Measurements from ENCODE around the gene NKAIN1.

DNA sequence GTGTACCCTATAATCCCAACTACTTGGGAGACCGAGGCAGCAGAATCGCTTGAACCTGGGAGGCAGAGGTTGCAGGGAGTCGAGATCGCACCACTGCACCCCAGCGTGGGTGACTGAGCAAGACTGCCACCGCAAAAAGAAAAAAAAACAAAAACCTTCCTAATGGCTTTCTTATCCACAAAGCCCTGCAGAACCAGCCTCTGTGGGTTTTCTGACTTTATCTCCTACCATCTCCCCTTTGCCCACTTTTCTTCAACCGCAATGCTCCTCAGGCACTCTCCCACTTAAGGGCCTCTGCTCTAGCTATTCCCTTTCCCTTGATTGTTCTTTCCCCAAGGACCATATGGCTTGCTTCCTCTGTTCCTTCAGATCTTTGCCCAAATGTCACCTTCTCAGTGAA lies 106.3 kb downstream of the NKAIN1 start:
- TF ChIP-seq, protein P1, sequence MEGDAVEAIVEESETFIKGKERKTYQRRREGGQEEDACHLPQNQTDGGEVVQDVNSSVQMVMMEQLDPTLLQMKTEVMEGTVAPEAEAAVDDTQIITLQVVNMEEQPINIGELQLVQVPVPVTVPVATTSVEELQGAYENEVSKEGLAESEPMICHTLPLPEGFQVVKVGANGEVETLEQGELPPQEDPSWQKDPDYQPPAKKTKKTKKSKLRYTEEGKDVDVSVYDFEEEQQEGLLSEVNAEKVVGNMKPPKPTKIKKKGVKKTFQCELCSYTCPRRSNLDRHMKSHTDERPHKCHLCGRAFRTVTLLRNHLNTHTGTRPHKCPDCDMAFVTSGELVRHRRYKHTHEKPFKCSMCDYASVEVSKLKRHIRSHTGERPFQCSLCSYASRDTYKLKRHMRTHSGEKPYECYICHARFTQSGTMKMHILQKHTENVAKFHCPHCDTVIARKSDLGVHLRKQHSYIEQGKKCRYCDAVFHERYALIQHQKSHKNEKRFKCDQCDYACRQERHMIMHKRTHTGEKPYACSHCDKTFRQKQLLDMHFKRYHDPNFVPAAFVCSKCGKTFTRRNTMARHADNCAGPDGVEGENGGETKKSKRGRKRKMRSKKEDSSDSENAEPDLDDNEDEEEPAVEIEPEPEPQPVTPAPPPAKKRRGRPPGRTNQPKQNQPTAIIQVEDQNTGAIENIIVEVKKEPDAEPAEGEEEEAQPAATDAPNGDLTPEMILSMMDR (IDR thresholded peaks at IDR 0.05) = no peak
- TF ChIP-seq POLR2AphosphoS5 (IDR thresholded peaks at IDR 0.05) = no peak
- no peak for TF ChIP-seq POLR2A (IDR thresholded peaks at IDR 0.05)
- no peak for TF ChIP-seq EP300 (IDR thresholded peaks at IDR 0.05; ENCODE audit: low read depth)
